Liver (tissue), 9 donors: ENCODE results near the gene MICAL2. TPM values are rescaled to one million over a fixed set of nuclear protein-coding genes. Genes with fewer than 3 reads are reported as not detected.

Experiments
- DNase-seq: peaks from one replicate; pipeline ENCODE4 v3.0.0-alpha.2; 2017; ENCODE audit warnings: low spot score
- H3K27ac ChIP-seq, 2 donors: one replicate each; pipeline ENCODE4 v1.7.0; 2013; ENCODE audit warnings: inconsistent platforms in 2 of 2, low read length in 2 of 2, control low read depth in 1 of 2, low read depth in 1 of 2, mild to moderate bottlenecking in 1 of 2
- H3K27me3 ChIP-seq, 4 donors: one replicate each; pipeline versions ENCODE4 v1.6.1 to v1.7.0; 2013; ENCODE audit warnings: low read length in 3 of 4, inconsistent platforms in 1 of 4, mild to moderate bottlenecking in 1 of 4, moderate library complexity in 1 of 4; ENCODE audit not compliant: control insufficient read depth in 4 of 4, insufficient read depth in 4 of 4
- H3K36me3 ChIP-seq, 4 donors: one replicate each; pipeline versions ENCODE4 v1.6.1 to v1.7.0; 2013; ENCODE audit warnings: low read length in 3 of 4, mild to moderate bottlenecking in 3 of 4, low read depth in 1 of 4, moderate library complexity in 1 of 4; ENCODE audit not compliant: control insufficient read depth in 4 of 4, insufficient read depth in 3 of 4
- H3K4me1 ChIP-seq, 4 donors: one replicate each; pipeline versions ENCODE4 v1.6.1 to v1.7.0; 2013; ENCODE audit warnings: low read length in 3 of 4, mild to moderate bottlenecking in 3 of 4, moderate library complexity in 1 of 4; ENCODE audit not compliant: control insufficient read depth in 4 of 4, insufficient read depth in 4 of 4
- H3K4me3 ChIP-seq, 3 donors: one replicate each; pipeline versions ENCODE4 v1.6.1 to v1.7.0; 2013; ENCODE audit warnings: low read length in 3 of 3, control low read depth in 1 of 3, low read depth in 1 of 3, mild to moderate bottlenecking in 1 of 3
- H3K9ac ChIP-seq, 2 donors: one replicate each; pipeline ENCODE4 v1.7.0; 2013; ENCODE audit warnings: low read length in 2 of 2, mild to moderate bottlenecking in 2 of 2, moderate library complexity in 2 of 2, control low read depth in 1 of 2, low read depth in 1 of 2
- H3K9me3 ChIP-seq, 4 donors: one replicate each; pipeline versions ENCODE4 v1.6.1 to v1.7.0; 2013; ENCODE audit warnings: low read length in 3 of 4; ENCODE audit not compliant: control insufficient read depth in 4 of 4
- ATF3 ChIP-seq: IDR thresholded peaks from 2 replicates; pipeline ENCODE4 v1.6.1; 2016; ENCODE audit warnings: antibody characterized with exemption
- CTCF ChIP-seq: fragments of 150-350 bp; IDR thresholded peaks from 2 replicates; pipeline ENCODE4 v1.5.1; 2017; ENCODE audit warnings: improper control_type of control experiment, low read depth, low read length; ENCODE audit not compliant: missing input control
- FOXA2 ChIP-seq: IDR thresholded peaks from 2 replicates; pipeline ENCODE4 v1.6.1; 2016; ENCODE audit warnings: antibody characterized with exemption
- HNF4G ChIP-seq: IDR thresholded peaks from 2 replicates; pipeline ENCODE4 v1.6.1; 2016; ENCODE audit warnings: antibody characterized with exemption
- JUND ChIP-seq, 2 donors: IDR thresholded peaks; 2 replicates each; pipeline ENCODE4 v1.6.1; 2016; ENCODE audit warnings: antibody characterized with exemption in 2 of 2
- MAX ChIP-seq: IDR thresholded peaks from 2 replicates; pipeline ENCODE4 v1.6.1; 2016; ENCODE audit warnings: antibody characterized with exemption
- NR2F2 ChIP-seq: IDR thresholded peaks from 2 replicates; pipeline ENCODE4 v1.6.1; 2016; ENCODE audit warnings: antibody characterized with exemption
- RAD21 ChIP-seq, 2 donors: IDR thresholded peaks; 2 replicates each; pipeline ENCODE4 v1.6.1; 2016; ENCODE audit warnings: antibody characterized with exemption in 2 of 2, mild to moderate bottlenecking in 2 of 2
- SP1 ChIP-seq: IDR thresholded peaks from 2 replicates; pipeline ENCODE4 v1.6.1; 2018; ENCODE audit warnings: antibody characterized with exemption, mild to moderate bottlenecking
- YY1 ChIP-seq: IDR thresholded peaks from 2 replicates; pipeline ENCODE4 v1.6.1; 2016; ENCODE audit warnings: antibody characterized with exemption, mild to moderate bottlenecking
- ZBTB33 ChIP-seq: IDR thresholded peaks from 2 replicates; pipeline ENCODE4 v1.6.1; 2016; ENCODE audit warnings: antibody characterized with exemption
- WGBS: extraction: QIAGEN DNeasy Blood & Tissue Kit; methylation state at CpG from one replicate; pipeline ENCODE4 v1.1.7; 2013; 5-methylcytosine and 5-hydroxymethylcytosine counted together
- polyA plus RNA-seq, 2 donors: library from polyadenylated mRNA; stranded (reverse) in 1 of 2; unstranded in 1 of 2; fragments of 200-250 nt in 1 of 2; fragments of >200 nt in 1 of 2; fragmentation: Nextera tagmentation in 1 of 2; extraction: Ambion mirVana in 1 of 2; gene quantifications; one replicate each; pipeline versions ENCODE4 v1.2.1 to v1.2.3, GENCODE V29; 2013 to 2015
- total RNA-seq, 2 donors: library from RNA; depleted of rRNA; stranded (reverse); fragments of >200 nt; gene quantifications; one replicate each; pipeline ENCODE4 v1.2.3, GENCODE V29; 2014
- donor health status: healthy.
- donor health status: healthy.
- donor health status: healthy.
- donor health status: healthy.
- donor health status: healthy.

MICAL2 gene
- total and polyA plus RNA-seq, 4 donors: 17.5 to 113 (median 42.9) TPM

- Histone ChIP-seq H3K9me3 (no peaks in the 10 kb centered on the region), H3K4me1 (peaks cover 3 to 19% (median 12%) of the 10 kb centered on the region in 4 donors), H3K4me3 (no peak overlapping the region), H3K9ac (no peak overlapping the region), H3K27me3 (no peaks in the 10 kb centered on the region), H3K27ac (no peak overlapping the region), H3K36me3 (no peaks in the 10 kb centered on the region)
- WGBS: 77% methylated on average over 5 of the region's 5 CpGs
- TF ChIP-seq MAX (no peak), CTCF (no peak), ATF3 (no peak), SP1 (no peak), HNF4G (no peak)
- DNase-seq: no peak
These were observed 3.9 kb upstream of the MICAL2 start for GRCh38 chr11:12106501-12106900.

GRCh38 chr11:12108875-12109453 is 1.4 kb upstream of the MICAL2 start:
- Histone ChIP-seq H3K4me1 (peaks cover 5 to 16% (median 7%) of the 10 kb centered on the region in 4 donors), H3K9me3 (no peaks in the 10 kb centered on the region), H3K36me3 (no peaks in the 10 kb centered on the region), H3K27ac (no peak overlapping the region), H3K27me3 (no peaks in the 10 kb centered on the region), H3K9ac (no peak overlapping the region), H3K4me3 (no peak overlapping the region)
- TF ChIP-seq HNF4G: no peak
- TF ChIP-seq RAD21 (IDR thresholded peaks at IDR 0.05): no peak
- DNase-seq: no peak
- WGBS: over 99% methylated on average over 2 of the region's 2 CpGs

- Histone ChIP-seq H3K4me1 (peaks cover 5 to 16% (median 7%) of the 10 kb centered on the region in 4 donors), H3K27me3 (no peaks in the 10 kb centered on the region), H3K9ac (no peak overlapping the region), H3K27ac (peak overlapping the region; percentile 74 to 79), H3K36me3 (no peaks in the 10 kb centered on the region), H3K9me3 (no peaks in the 10 kb centered on the region), H3K4me3 (peak overlapping the region; percentile 55 to 78 (median 67))
- 50% methylated on average over 7 of the region's 7 CpGs for WGBS
- no peak for TF ChIP-seq JUND (IDR thresholded peaks at IDR 0.05)
- TF ChIP-seq NR2F2: no peak
- no peak for TF ChIP-seq CTCF
- TF ChIP-seq SP1: no peak
- no peak for TF ChIP-seq HNF4G
- TF ChIP-seq YY1: no peak
- no peak for TF ChIP-seq FOXA2
- no peak for TF ChIP-seq RAD21 (IDR thresholded peaks at IDR 0.05)
- TF ChIP-seq ZBTB33: no peak
- TF ChIP-seq MAX: no peak
- no peak for DNase-seq
These were observed 696 bp upstream of the MICAL2 start for GRCh38 chr11:12109591-12110196.
